Stimulated activated CD4-positive, alpha-beta T cell treated with anti-CD3 and anti-CD28 coated beads, Interleukin-4, amount 100 ng/mL, for 48 hours (primary cell): ENCODE results near the gene ANKRD11.

Source experiments
- DNase-seq, 2 donors: peaks; one replicate each; pipeline ENCODE4 v3.0.0-alpha.2; 2020; ENCODE audit warnings: low read depth in 2 of 2

The ANKRD11 gene

GRCh38 chr16:89285381-89285780, 205.0 kb downstream of the ANKRD11 start:
- DNase-seq = no peak

GRCh38 chr16:89283449-89283848, 206.9 kb downstream of the ANKRD11 start:
- no peak for DNase-seq

GRCh38 chr16:89282523-89282922, 207.8 kb downstream of the ANKRD11 start:
- DNase-seq = no peak

- no peak for DNase-seq
Measured at GRCh38 chr16:89281829-89282228, 208.5 kb downstream of the ANKRD11 start.

- DNase-seq = no peak
Measured at GRCh38 chr16:89281189-89281577, 209.2 kb downstream of the ANKRD11 start.

GRCh38 chr16:89280546-89281188, 209.7 kb downstream of the ANKRD11 start:
- DNase-seq = no peak

- DNase-seq = no peak
Measured at GRCh38 chr16:89279666-89280481, 210.5 kb downstream of the ANKRD11 start.

- no peak for DNase-seq
Measured at GRCh38 chr16:89278441-89279240, 211.7 kb downstream of the ANKRD11 start.

- DNase-seq = no peak
Measured at GRCh38 chr16:89277641-89278341, 212.6 kb downstream of the ANKRD11 start.

GRCh38 chr16:89277049-89277448, 213.3 kb downstream of the ANKRD11 start:
- DNase-seq = no peak

- no peak for DNase-seq
Measured at GRCh38 chr16:89275837-89276720, 214.3 kb downstream of the ANKRD11 start.

GRCh38 chr16:89275284-89275584, 215.1 kb downstream of the ANKRD11 start:
- DNase-seq = no peak

- no peak for DNase-seq
Measured at GRCh38 chr16:89274561-89275283, 215.6 kb downstream of the ANKRD11 start.

- no peak for DNase-seq
Measured at GRCh38 chr16:89273741-89274472, 216.5 kb downstream of the ANKRD11 start.

GRCh38 chr16:89272631-89273030, 217.7 kb downstream of the ANKRD11 start:
- no peak for DNase-seq

- no peak for DNase-seq
Measured at GRCh38 chr16:89270666-89271345, 219.6 kb downstream of the ANKRD11 start.

GRCh38 chr16:89269805-89270665, 220.3 kb downstream of the ANKRD11 start:
- no peak for DNase-seq
